NCI-H82 (cell line): ENCODE data around the gene PAN2.
A peak's percentile ranks its signal among the peaks of the same experiment; 100 is the strongest.
"Not testable (repeated sequence)": the region's sequence is repeated elsewhere in the genome, so short reads cannot be mapped to it uniquely, and the experiment has no call there.

Experiments
- DNase-seq: peaks from one replicate; lab custom pipeline; 2025; lab: John Stamatoyannopoulos, UW

Gene PAN2, protein sequence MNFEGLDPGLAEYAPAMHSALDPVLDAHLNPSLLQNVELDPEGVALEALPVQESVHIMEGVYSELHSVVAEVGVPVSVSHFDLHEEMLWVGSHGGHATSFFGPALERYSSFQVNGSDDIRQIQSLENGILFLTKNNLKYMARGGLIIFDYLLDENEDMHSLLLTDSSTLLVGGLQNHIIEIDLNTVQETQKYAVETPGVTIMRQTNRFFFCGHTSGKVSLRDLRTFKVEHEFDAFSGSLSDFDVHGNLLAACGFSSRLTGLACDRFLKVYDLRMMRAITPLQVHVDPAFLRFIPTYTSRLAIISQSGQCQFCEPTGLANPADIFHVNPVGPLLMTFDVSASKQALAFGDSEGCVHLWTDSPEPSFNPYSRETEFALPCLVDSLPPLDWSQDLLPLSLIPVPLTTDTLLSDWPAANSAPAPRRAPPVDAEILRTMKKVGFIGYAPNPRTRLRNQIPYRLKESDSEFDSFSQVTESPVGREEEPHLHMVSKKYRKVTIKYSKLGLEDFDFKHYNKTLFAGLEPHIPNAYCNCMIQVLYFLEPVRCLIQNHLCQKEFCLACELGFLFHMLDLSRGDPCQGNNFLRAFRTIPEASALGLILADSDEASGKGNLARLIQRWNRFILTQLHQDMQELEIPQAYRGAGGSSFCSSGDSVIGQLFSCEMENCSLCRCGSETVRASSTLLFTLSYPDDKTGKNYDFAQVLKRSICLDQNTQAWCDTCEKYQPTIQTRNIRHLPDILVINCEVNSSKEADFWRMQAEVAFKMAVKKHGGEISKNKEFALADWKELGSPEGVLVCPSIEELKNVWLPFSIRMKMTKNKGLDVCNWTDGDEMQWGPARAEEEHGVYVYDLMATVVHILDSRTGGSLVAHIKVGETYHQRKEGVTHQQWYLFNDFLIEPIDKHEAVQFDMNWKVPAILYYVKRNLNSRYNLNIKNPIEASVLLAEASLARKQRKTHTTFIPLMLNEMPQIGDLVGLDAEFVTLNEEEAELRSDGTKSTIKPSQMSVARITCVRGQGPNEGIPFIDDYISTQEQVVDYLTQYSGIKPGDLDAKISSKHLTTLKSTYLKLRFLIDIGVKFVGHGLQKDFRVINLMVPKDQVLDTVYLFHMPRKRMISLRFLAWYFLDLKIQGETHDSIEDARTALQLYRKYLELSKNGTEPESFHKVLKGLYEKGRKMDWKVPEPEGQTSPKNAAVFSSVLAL

GRCh38 chr12:56333679-56334489, at the start of gene PAN2:
Gene PAN2, minus strand, starts transcription at chr12:56334000. Its CDS starts 906 bp downstream, at chr12:56333094.
- peak; percentile 99 for DNase-seq

- no peak for DNase-seq
Observed at GRCh38 chr12:56382611-56383010, 48.8 kb upstream of the PAN2 start.

GRCh38 chr12:56377989-56378316, 44.2 kb upstream of the PAN2 start:
- DNase-seq: no peak

DNA sequence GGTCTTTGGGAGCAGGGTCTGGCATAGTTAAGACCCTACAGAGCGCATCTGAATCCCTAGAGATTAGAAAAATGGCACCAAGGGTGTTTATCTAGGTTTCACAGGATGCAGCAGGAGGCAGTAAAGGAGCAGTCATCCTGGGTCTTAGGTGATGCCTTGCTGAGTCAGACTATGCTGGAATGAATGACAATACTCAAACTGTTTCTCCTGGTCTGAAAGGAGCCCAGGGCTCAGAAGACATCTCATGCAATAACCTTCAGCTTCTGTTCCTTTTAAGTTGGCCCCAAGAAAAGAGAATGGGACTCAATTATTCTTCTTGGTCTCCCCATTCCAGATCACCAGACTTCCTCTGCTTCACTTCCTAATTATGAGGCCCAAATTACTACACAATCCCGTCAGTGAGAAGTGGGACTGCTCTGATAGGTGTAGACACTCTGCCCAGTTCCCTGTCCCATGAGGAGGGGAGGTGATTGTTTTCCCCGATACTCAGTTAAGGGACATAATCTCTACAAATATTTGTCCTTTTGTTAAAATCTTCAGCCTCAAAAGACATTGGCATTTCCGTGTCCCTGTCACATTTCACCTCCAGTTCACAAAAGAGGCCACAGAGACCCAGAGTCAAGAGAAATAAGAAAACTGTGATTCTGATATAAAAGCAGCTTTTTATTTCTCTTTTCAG, 43.6 kb upstream of the PAN2 start:
- DNase-seq: peak; percentile 61

DNA sequence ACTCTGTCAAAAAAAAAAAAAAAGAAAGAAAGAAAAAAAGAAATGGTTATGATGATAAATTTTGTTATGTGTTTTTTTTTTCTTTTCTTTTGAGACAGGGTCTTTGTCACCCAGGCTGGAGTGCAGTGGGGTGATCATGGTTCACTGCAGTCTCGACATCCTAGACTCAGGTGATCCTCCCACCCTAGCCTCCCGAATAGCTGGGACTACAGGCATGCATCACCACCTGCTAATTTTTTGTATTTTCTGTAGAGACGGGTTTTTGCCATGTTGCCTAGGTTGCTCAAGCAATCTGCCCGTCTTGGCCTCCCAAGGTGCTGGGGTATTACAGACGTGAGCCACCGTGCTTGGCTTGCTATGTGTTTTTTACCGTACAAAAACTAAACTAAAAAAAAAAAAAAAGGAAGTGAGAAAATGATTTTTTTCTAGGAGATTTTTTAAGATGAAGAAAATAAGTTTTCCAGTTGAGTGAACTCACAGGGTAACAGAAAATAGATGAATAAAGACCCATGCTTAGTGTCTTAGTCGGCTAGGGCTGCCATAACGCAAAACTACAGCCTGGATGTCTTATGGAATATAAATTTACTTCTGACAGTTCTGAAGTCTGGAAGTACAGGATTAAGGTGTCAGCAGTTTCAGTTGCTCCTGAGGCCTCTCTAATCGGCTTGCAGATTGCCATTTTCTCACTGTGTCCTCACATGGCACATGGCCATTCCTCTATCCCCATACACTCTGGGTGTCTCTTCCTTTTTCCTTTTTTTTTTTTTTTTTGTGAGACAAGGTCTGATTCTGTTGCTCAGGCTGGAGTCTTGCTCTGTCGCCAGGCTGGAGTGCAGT, 42.0 kb upstream of the PAN2 start:
- peak; percentile 87 for DNase-seq

DNA sequence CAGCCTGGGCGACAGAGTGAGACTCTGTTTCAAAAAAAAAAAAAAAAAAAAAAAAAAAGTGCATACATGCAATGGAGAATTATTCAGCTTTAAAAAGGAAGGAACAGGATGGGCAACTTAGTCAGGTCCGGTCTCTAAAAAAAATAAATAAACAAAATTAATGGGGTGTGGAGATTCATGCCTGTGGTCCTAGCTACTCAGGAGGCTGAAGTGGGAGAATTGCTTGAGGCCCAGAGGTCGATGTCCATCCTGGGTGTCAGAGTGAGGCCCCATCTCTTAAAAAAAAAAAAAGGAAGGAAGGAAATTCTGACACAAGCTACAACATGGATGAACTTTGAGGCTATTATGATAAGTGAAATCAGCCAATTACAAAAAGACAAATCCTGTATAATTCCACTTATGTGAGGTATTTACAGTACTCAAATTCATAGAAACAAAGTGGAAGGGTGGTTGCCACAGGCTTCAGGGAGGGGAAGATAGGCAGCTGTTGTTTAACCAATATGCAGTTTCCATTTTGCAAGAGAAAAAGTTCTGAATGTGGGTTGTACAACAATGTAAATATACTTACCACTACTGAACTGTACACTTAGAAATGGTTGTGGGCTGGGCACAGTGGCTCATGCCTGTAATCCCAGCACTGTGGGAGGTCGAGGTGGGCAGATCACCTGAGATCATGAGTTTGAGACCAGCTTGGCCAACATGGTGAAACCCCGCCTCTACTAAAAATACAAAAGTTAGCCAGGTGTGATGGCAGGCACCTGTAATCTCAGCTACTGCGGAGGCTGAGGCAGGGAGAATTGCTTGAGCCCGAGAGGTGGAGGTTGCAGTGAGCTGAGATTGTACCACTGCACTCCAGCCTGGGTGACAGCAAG, 41.2 kb upstream of the PAN2 start:
- DNase-seq: no peak

DNA sequence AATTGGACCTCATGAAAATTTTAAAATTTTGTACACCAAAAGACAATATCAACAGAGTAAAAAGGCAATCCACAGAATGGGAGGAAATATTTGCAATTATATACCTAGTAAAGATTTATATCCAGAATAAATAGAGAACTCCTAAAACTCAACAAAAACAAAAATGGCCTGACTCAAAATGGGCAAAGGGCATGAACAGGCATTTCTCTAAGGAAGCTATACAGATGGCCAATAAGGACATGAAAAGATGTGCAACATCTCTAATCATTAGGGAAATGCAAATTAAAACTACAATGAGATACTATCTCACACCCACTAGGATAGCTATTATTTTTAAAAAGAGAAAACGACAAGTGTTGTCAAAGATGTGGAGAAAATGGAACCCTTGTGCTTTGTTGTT, 39.7 kb upstream of the PAN2 start:
- no peak for DNase-seq

DNA sequence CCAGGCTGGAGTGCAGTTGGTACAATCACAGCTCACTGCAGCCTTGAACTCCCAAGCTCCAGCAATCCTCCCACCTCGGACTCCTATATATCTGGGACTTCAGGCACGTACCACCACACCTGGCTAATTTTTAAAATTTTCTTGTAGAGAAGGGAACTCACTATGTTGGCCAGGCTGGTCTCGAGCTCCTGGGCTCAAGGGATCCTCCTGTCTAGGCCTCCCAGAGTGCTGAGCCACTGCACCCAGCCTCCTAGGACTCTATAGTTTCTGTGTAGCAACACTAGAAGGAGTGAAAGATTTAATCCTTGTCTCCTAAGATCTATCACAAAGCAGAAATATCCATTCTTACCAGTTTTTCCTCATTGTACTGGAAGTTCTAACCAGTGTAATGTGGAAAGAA, 33.1 kb upstream of the PAN2 start:
- DNase-seq: no peak

GRCh38 chr12:56362130-56363059, 28.6 kb upstream of the PAN2 start, which contains the start of gene APOF:
Gene APOF, minus strand, starts transcription at chr12:56362857. Its CDS starts 112 bp downstream, at chr12:56362745.
- no peak for DNase-seq

GRCh38 chr12:56361487-56362129, 27.8 kb upstream of the PAN2 start:
- no peak for DNase-seq

- DNase-seq: peak; percentile 99
Observed at GRCh38 chr12:56359851-56360767, 26.3 kb upstream of the PAN2 start, which contains the start of gene STAT2. Gene STAT2, minus strand, starts transcription at chr12:56360107. Its CDS starts 3,536 bp downstream, at chr12:56356571.

- DNase-seq: no peak
Observed at GRCh38 chr12:56358836-56359532, 25.2 kb upstream of the PAN2 start.

- no peak for DNase-seq
Observed at GRCh38 chr12:56351325-56351724, 17.5 kb upstream of the PAN2 start.

DNA sequence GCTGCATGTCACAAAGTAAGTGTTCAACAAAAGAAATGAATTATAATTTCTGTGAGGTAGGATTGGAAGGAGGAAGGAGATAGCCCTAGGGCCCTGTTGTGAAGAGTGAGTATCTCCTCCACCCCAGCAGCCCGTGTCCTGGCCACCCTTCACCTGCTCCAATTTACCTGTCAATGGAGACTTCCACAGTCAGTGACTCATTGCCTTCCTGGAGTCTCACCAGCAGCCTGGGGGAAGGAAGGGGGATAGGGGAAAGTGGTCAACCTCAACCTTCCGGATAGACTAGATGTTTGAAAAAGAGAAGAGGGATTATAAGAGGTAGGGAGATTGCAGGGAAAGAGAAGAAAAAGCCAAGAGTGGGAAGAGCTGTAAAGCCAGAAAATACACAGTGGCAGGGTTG, 16.9 kb upstream of the PAN2 start:
- no peak for DNase-seq

DNA sequence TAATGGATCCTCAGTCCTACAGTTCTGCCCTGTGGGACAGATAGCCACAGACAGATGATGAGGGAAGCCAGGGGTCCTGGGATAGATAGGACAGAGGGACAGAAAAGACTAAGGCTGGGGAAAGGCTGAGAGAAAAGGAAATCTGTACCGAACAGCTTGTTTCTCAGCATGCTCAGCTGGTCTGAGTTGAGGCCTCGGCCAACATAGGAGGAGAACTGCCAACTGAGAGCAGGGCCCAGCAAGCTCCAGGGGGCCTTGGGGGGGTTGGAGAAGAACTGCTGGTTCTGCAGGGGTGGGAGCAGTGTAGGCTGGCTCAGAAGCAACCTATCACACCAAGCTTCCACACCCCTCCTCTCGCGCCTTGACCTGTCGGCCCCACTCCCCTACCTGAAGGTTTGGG, 15.0 kb upstream of the PAN2 start:
- no peak for DNase-seq

DNA sequence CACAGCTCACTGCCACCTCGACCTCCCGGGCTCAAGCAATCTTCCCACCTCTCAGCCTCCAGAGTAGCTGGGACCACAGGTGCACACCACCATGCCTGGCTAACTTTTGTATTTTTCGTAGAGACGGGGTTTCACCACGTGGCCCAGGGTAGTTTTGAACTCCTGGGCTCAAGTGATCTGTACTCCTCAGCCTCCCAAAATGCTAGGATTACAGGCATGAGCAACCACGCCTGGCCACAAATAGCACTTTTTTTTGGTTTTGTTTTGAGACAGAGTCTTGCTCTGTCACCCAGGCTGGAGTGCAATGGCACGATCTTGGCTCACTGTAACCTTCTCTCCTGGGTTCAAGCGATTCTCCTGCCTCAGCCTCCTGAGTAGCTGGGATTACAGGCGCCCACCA, 13.5 kb upstream of the PAN2 start:
- DNase-seq: not testable (repeated sequence)
